K562 (cell line): ENCODE results near the gene LPGAT1. TPM values are rescaled to one million over a fixed set of nuclear protein-coding genes. Genes with fewer than 3 reads are reported as not detected.

Source experiments
- ATAC-seq: fragments of 200-7000 bp; cut with Tn5 transposase; 3 replicates; pipeline ENCODE4 v1.9.1; 2020; ENCODE audit warnings: moderate library complexity
- BruUV-seq: library from RNA; stranded (reverse); fragments of 400-500 nt; replicated peaks from 2 replicates; lab custom pipeline; 2021; lab: Mats Ljungman, UMichigan
- CTCF ChIA-PET: fragments of 300-600 bp; formaldehyde crosslinking; extraction: SDS; loops from one replicate; lab custom pipeline; 2021; ENCODE audit warnings: low intra/inter-chr PET ratio; lab: Yijun Ruan, JAX
- POLR2A ChIA-PET: fragments of 300-600, 350-650 bp; sonication (Branson Sonifier 250); formaldehyde crosslinking; extraction: SDS; loops from one replicate; lab custom pipeline; 2021; ENCODE audit warnings: antibody characterized with exemption, inconsistent platforms; lab: Yijun Ruan, JAX
- DNase-seq, 4 experiments: peaks; one replicate each; pipeline versions ENCODE4 v3.0.0 to v3.0.0-alpha.2; 2011 to 2018; ENCODE audit warnings: low spot score in 3 of 4, mixed read lengths in 3 of 4; ENCODE audit errors: extremely low read depth in 1 of 4
- FAIRE-seq: peaks from 2 replicates; lab custom pipeline; 2011; peaks lifted over from hg19 to GRCh38; lab: Jason Lieb, UNC
- H2AFZ ChIP-seq: 2 replicates; pipeline ENCODE4 v1.6.0; 2011; ENCODE audit warnings: low read depth, low read length, control low read depth, inconsistent platforms
- H3K27ac ChIP-seq: fragments of 200-600 bp; 3 replicates; pipeline ENCODE4 v1.8.0; 2011; ENCODE audit warnings: low read depth, mild to moderate bottlenecking, control low read depth, inconsistent platforms, low read length, moderate library complexity, mixed read lengths; ENCODE audit errors: extremely low read depth
- H3K27me3 ChIP-seq, 2 experiments: fragments of 300-600 bp in 1 of 2; 2 replicates in 1 of 2; 3 replicates in 1 of 2; pipeline versions ENCODE4 v1.6.0 to v1.8.0; 2011; ENCODE audit warnings: inconsistent platforms in 2 of 2, low read length in 2 of 2, mild to moderate bottlenecking in 1 of 2, mixed read lengths in 1 of 2, moderate library complexity in 1 of 2; ENCODE audit not compliant: control insufficient read depth in 2 of 2, insufficient read depth in 2 of 2
- H3K36me3 ChIP-seq: fragments of 300-600 bp; 3 replicates; pipeline ENCODE4 v1.8.0; 2011; ENCODE audit warnings: mild to moderate bottlenecking, low read length, inconsistent platforms; ENCODE audit not compliant: control insufficient read depth, insufficient read depth
- H3K4me1 ChIP-seq, 2 experiments: fragments of 200-600 bp in 1 of 2; replicated peaks in 1 of 2; 2 replicates in 1 of 2; 3 replicates in 1 of 2; pipeline versions ENCODE4 v1.5.1 to v1.8.0; 2011; ENCODE audit warnings: inconsistent platforms in 2 of 2, low read length in 2 of 2, mild to moderate bottlenecking in 1 of 2, mixed read lengths in 1 of 2, moderate library complexity in 1 of 2; ENCODE audit not compliant: control insufficient read depth in 2 of 2, insufficient read depth in 2 of 2
- H3K4me2 ChIP-seq: 2 replicates; pipeline ENCODE4 v1.6.1; 2011; ENCODE audit warnings: low read length, control low read depth, inconsistent platforms, mixed read lengths; ENCODE audit not compliant: insufficient read depth
- H3K4me3 ChIP-seq: fragments of 200-600 bp; sonication (generic), shearing (Covaris generic); 2 replicates; pipeline ENCODE4 v1.5.1; 2016; ENCODE audit warnings: control low read depth, inconsistent platforms
- H3K79me2 ChIP-seq: fragments of 200-600 bp; 3 replicates; pipeline ENCODE4 v1.8.0; 2011; ENCODE audit warnings: low read length, inconsistent platforms; ENCODE audit not compliant: control insufficient read depth, insufficient read depth
- H3K9ac ChIP-seq, 2 experiments: 2 replicates each; pipeline versions ENCODE4 v1.6.0 to v1.6.1; 2011; ENCODE audit warnings: low read depth in 2 of 2, low read length in 2 of 2, control low read depth in 1 of 2, inconsistent platforms in 1 of 2, mild to moderate bottlenecking in 1 of 2, mixed read lengths in 1 of 2; ENCODE audit not compliant: insufficient read depth in 1 of 2
- H3K9me1 ChIP-seq: one replicate; pipeline ENCODE4 v1.6.0; 2011; ENCODE audit warnings: inconsistent platforms, mild to moderate bottlenecking, low read length, moderate library complexity; ENCODE audit not compliant: control insufficient read depth, insufficient read depth
- H3K9me3 ChIP-seq: replicated peaks from 2 replicates; pipeline ENCODE4 v1.5.1; 2011; ENCODE audit warnings: low read depth, low read length, inconsistent platforms; ENCODE audit not compliant: control insufficient read depth, insufficient read depth
- H4K20me1 ChIP-seq: replicated peaks from 2 replicates; pipeline ENCODE4 v1.6.1; 2011; ENCODE audit warnings: low read length, inconsistent platforms, mixed read lengths; ENCODE audit not compliant: control insufficient read depth, insufficient read depth
- CBFA2T3 ChIP-seq: fragments of 450-650 bp; IDR thresholded peaks from 2 replicates; pipeline ENCODE4 v1.6.1; 2017
- HMBOX1 ChIP-seq: sonication (generic); IDR thresholded peaks from 2 replicates; pipeline ENCODE4 v1.6.1; 2016
- MAZ ChIP-seq, 2 experiments: fragments of 450-650 bp in 1 of 2; sonication (generic) in 1 of 2; formaldehyde crosslinking; IDR thresholded peaks in 1 of 2; conservative IDR thresholded peaks in 1 of 2; 2 replicates each; pipeline versions ENCODE4 v1.4.0 to v1.5.0; 2020; ENCODE audit warnings: mild to moderate bottlenecking in 1 of 2, missing genetic modification reagents in 1 of 2
- NR2C2 ChIP-seq, 2 experiments: fragments of 200-800 bp in 1 of 2; sonication (Bioruptor generic) in 1 of 2; sonication (generic) in 1 of 2; formaldehyde crosslinking in 1 of 2; IDR thresholded peaks; 2 replicates each; pipeline versions ENCODE4 v1.6.1 to v1.8.0; 2016 to 2022; ENCODE audit warnings: mild to moderate bottlenecking in 1 of 2, missing compliant biosample characterization in 1 of 2, missing genetic modification characterization in 1 of 2, missing genetic modification reagents in 1 of 2
- NR4A1 ChIP-seq, 2 experiments: fragments of 250-450 bp in 1 of 2; fragments of 450-650 bp in 1 of 2; sonication (Bioruptor Pico) in 1 of 2; IDR thresholded peaks; 2 replicates each; pipeline versions ENCODE4 v1.4.0 to v1.6.1; 2016 to 2020; ENCODE audit warnings: mild to moderate bottlenecking in 2 of 2, missing compliant biosample characterization in 1 of 2, missing genetic modification characterization in 1 of 2, moderate library complexity in 1 of 2
- TCF3 ChIP-seq: sonication (generic); formaldehyde crosslinking; IDR thresholded peaks from 2 replicates; pipeline ENCODE4 v1.4.0; 2020; ENCODE audit warnings: mild to moderate bottlenecking, missing genetic modification reagents
- TEAD4 ChIP-seq, 2 experiments: sonication (generic) in 1 of 2; formaldehyde crosslinking in 1 of 2; IDR thresholded peaks; 2 replicates each; pipeline versions ENCODE4 v1.6.1 to v1.8.0; 2012 to 2022; ENCODE audit warnings: borderline replicate concordance in 1 of 2, inconsistent platforms in 1 of 2, low read length in 1 of 2, mild to moderate bottlenecking in 1 of 2, missing genetic modification reagents in 1 of 2
- TRIM28 ChIP-seq: fragments of 450-650 bp; IDR thresholded peaks from 2 replicates; pipeline ENCODE4 v1.6.1; 2017
- ZBTB17 ChIP-seq: fragments of 450-650 bp; formaldehyde crosslinking; IDR thresholded peaks from 2 replicates; pipeline ENCODE4 v1.4.0; 2020; ENCODE audit warnings: mild to moderate bottlenecking
- WGBS: fragments of 100-300 bp; shearing (Covaris generic); methylation state at CpG from one replicate; pipeline ENCODE4 v1.1.6; 2016; ENCODE audit warnings: low coverage, mixed read lengths; ENCODE audit not compliant: insufficient coverage; ENCODE audit errors: missing lambda C conversion rate; 5-methylcytosine and 5-hydroxymethylcytosine counted together
- in situ Hi-C: fragments of 300-500 bp; cut with MboI; formaldehyde crosslinking; loops from 4 replicates; pipeline ENCODE4 v1.15.0; 2018; ENCODE audit warnings: inconsistent platforms, mixed read lengths
- intact Hi-C: fragments of 100-400 bp; cut with micrococcal nuclease; formaldehyde crosslinking; loops from 2 replicates; pipeline ENCODE4 v1.14.2; 2022
- polyA plus RNA-seq, 8 experiments: library from polyadenylated mRNA; depleted of rRNA in 4 of 8; stranded (reverse) in 5 of 8; unstranded in 3 of 8; fragments of >200 nt; fragmentation: Nextera tagmentation in 2 of 8; fragmentation: Illumina TruSeq in 1 of 8; extraction: Ambion mirVana in 2 of 8; extraction: Trizol in 1 of 8; gene quantifications; 2 replicates each; pipeline versions ENCODE4 v1.2.1 to v1.2.3, GENCODE V29; 2011 to 2014; ENCODE audit warnings: inconsistent platforms in 1 of 8, missing spikeins in 1 of 8
- total RNA-seq, 7 experiments: library from RNA; depleted of rRNA in 6 of 7; stranded (reverse); fragments of >200 nt in 6 of 7; fragmentation: Illumina TruSeq in 2 of 7; extraction: Trizol in 2 of 7; gene quantifications; 2 replicates each; pipeline versions ENCODE4 v1.2.1 to v1.2.3, GENCODE V29; 2011 to 2021; ENCODE audit warnings: low replicate concordance in 1 of 7

The LPGAT1 gene
- total and polyA plus RNA-seq, 9 of the 15 experiments (the other 6 are each of a cell fraction or from before 2014, with no cell fraction given), result 5.7 to 31.4 (median 16.3) TPM

- intact Hi-C loops, result loop anchor here (5.0 kb wide), 1 partner anchor 89 kb away; the partner anchor contains the start of gene LPGAT1
- Histone ChIP-seq H2AFZ (no peak overlapping the region), H3K79me2 (no peaks in the 10 kb centered on the region), H3K36me3 (no peaks in the 10 kb centered on the region; the same call in 2 of the 3 replicates), H3K27ac (no peak overlapping the region), H3K9ac (no peak overlapping the region)
- TF ChIP-seq HMBOX1 (peak; percentile 26; the same call in 1 of the 2 replicates), NR4A1 (CRISPR knock-in tag; IDR thresholded peaks at IDR 0.05) (no peak), NR4A1 (tag; IDR thresholded peaks at IDR 0.05) (no peak), NR2C2 (CRISPR knock-in tag; IDR thresholded peaks at IDR 0.05) (no peak), NR2C2 (tag; IDR thresholded peaks at IDR 0.05) (no peak), TEAD4 (IDR thresholded peaks at IDR 0.05; ENCODE audit: low read length) (0 out of 2 replicates have a peak, but pooled peaks have one; percentile 38), TEAD4 (CRISPR knock-in tag; IDR thresholded peaks at IDR 0.05; ENCODE audit: borderline replicate concordance) (no peak), TRIM28 (no peak), CBFA2T3 (peak; percentile 44; the same call in 1 of the 2 replicates), ZBTB17 (CRISPR knock-in tag) (0 out of 2 replicates have a peak, but pooled peaks have one; percentile 21), MAZ (CRISPR knock-in tag; conservative IDR thresholded peaks at IDR 0.05 in 1 of 2, IDR thresholded peaks at IDR 0.05 in 1 of 2) (peak in 1 of 2 experiments; percentile 19; a peak in 1 of 4 replicates), TCF3 (peak; percentile 29; the same call in 1 of the 2 replicates)
- TF ChIP-seq, all 486 proteins: peak for 6
- no peaks in the 10 kb centered on the region for H3K9me3 ChIP-seq
- H3K4me1 ChIP-seq, result peaks cover 0 to 5% of the 10 kb centered on the region in 2 experiments; a peak in 1 of 5 replicates
- ChIA-PET CTCF (interaction anchor here (0.6 kb wide), 1 partner anchor 1935 kb away, joined by 4 read pairs; no protein-coding TSS in a partner anchor), POLR2A (interaction anchor here (0.7 to 1.2 kb wide), 3 partner anchors 13 to 19 kb away, joined by 3 to 7 read pairs (median 3); no protein-coding TSS in a partner anchor)
- no TSS peak for BruUV-seq
- H3K27me3 ChIP-seq, result no peaks in the 10 kb centered on the region
- H4K20me1 ChIP-seq, result no peaks in the 10 kb centered on the region
- ATAC-seq (peak; percentile 40), FAIRE-seq (no peak), DNase-seq (no peak)
- in situ Hi-C loops, result no loop called here
- no peaks in the 10 kb centered on the region for H3K9me1 ChIP-seq
- H3K4me3 ChIP-seq, result no peak overlapping the region
- WGBS, result 34% methylated on average over 4 of the region's 4 CpGs
- no peak overlapping the region for H3K4me2 ChIP-seq
Observed at GRCh38 chr1:211742889-211743529, 87.6 kb downstream of the LPGAT1 start.
